K562 (cell line): ENCODE results near the gene FBLN2. TPM values are rescaled to one million over a fixed set of nuclear protein-coding genes. Genes with fewer than 3 reads are reported as not detected.

Experiments
- ATAC-seq: fragments of 200-7000 bp; cut with Tn5 transposase; 3 replicates; pipeline ENCODE4 v1.9.1; 2020; ENCODE audit warnings: moderate library complexity
- BruUV-seq: library from RNA; stranded (reverse); fragments of 400-500 nt; replicated peaks from 2 replicates; lab custom pipeline; 2021; lab: Mats Ljungman, UMichigan
- CTCF ChIA-PET: fragments of 300-600 bp; formaldehyde crosslinking; extraction: SDS; loops from one replicate; lab custom pipeline; 2021; ENCODE audit warnings: low intra/inter-chr PET ratio; lab: Yijun Ruan, JAX
- POLR2A ChIA-PET: fragments of 300-600, 350-650 bp; sonication (Branson Sonifier 250); formaldehyde crosslinking; extraction: SDS; loops from one replicate; lab custom pipeline; 2021; ENCODE audit warnings: antibody characterized with exemption, inconsistent platforms; lab: Yijun Ruan, JAX
- DNase-seq, 4 experiments: peaks; one replicate each; pipeline versions ENCODE4 v3.0.0 to v3.0.0-alpha.2; 2011 to 2018; ENCODE audit warnings: low spot score in 3 of 4, mixed read lengths in 3 of 4; ENCODE audit errors: extremely low read depth in 1 of 4
- FAIRE-seq: peaks from 2 replicates; lab custom pipeline; 2011; peaks lifted over from hg19 to GRCh38; lab: Jason Lieb, UNC
- H2AFZ ChIP-seq: 2 replicates; pipeline ENCODE4 v1.6.0; 2011; ENCODE audit warnings: low read depth, low read length, control low read depth, inconsistent platforms
- H3K27ac ChIP-seq: fragments of 200-600 bp; 3 replicates; pipeline ENCODE4 v1.8.0; 2011; ENCODE audit warnings: low read depth, mild to moderate bottlenecking, control low read depth, inconsistent platforms, low read length, moderate library complexity, mixed read lengths; ENCODE audit errors: extremely low read depth
- H3K27me3 ChIP-seq, 2 experiments: fragments of 300-600 bp in 1 of 2; 2 replicates in 1 of 2; 3 replicates in 1 of 2; pipeline versions ENCODE4 v1.6.0 to v1.8.0; 2011; ENCODE audit warnings: inconsistent platforms in 2 of 2, low read length in 2 of 2, mild to moderate bottlenecking in 1 of 2, mixed read lengths in 1 of 2, moderate library complexity in 1 of 2; ENCODE audit not compliant: control insufficient read depth in 2 of 2, insufficient read depth in 2 of 2
- H3K36me3 ChIP-seq: fragments of 300-600 bp; 3 replicates; pipeline ENCODE4 v1.8.0; 2011; ENCODE audit warnings: mild to moderate bottlenecking, low read length, inconsistent platforms; ENCODE audit not compliant: control insufficient read depth, insufficient read depth
- H3K4me1 ChIP-seq, 2 experiments: fragments of 200-600 bp in 1 of 2; replicated peaks in 1 of 2; 2 replicates in 1 of 2; 3 replicates in 1 of 2; pipeline versions ENCODE4 v1.5.1 to v1.8.0; 2011; ENCODE audit warnings: inconsistent platforms in 2 of 2, low read length in 2 of 2, mild to moderate bottlenecking in 1 of 2, mixed read lengths in 1 of 2, moderate library complexity in 1 of 2; ENCODE audit not compliant: control insufficient read depth in 2 of 2, insufficient read depth in 2 of 2
- H3K4me2 ChIP-seq: 2 replicates; pipeline ENCODE4 v1.6.1; 2011; ENCODE audit warnings: low read length, control low read depth, inconsistent platforms, mixed read lengths; ENCODE audit not compliant: insufficient read depth
- H3K4me3 ChIP-seq: fragments of 200-600 bp; sonication (generic), shearing (Covaris generic); 2 replicates; pipeline ENCODE4 v1.5.1; 2016; ENCODE audit warnings: control low read depth, inconsistent platforms
- H3K79me2 ChIP-seq: fragments of 200-600 bp; 3 replicates; pipeline ENCODE4 v1.8.0; 2011; ENCODE audit warnings: low read length, inconsistent platforms; ENCODE audit not compliant: control insufficient read depth, insufficient read depth
- H3K9ac ChIP-seq, 2 experiments: 2 replicates each; pipeline versions ENCODE4 v1.6.0 to v1.6.1; 2011; ENCODE audit warnings: low read depth in 2 of 2, low read length in 2 of 2, control low read depth in 1 of 2, inconsistent platforms in 1 of 2, mild to moderate bottlenecking in 1 of 2, mixed read lengths in 1 of 2; ENCODE audit not compliant: insufficient read depth in 1 of 2
- H3K9me1 ChIP-seq: one replicate; pipeline ENCODE4 v1.6.0; 2011; ENCODE audit warnings: inconsistent platforms, mild to moderate bottlenecking, low read length, moderate library complexity; ENCODE audit not compliant: control insufficient read depth, insufficient read depth
- H3K9me3 ChIP-seq: replicated peaks from 2 replicates; pipeline ENCODE4 v1.5.1; 2011; ENCODE audit warnings: low read depth, low read length, inconsistent platforms; ENCODE audit not compliant: control insufficient read depth, insufficient read depth
- H4K20me1 ChIP-seq: replicated peaks from 2 replicates; pipeline ENCODE4 v1.6.1; 2011; ENCODE audit warnings: low read length, inconsistent platforms, mixed read lengths; ENCODE audit not compliant: control insufficient read depth, insufficient read depth
- CBFB ChIP-seq: sonication (generic); formaldehyde crosslinking; IDR thresholded peaks from 2 replicates; pipeline ENCODE4 v1.4.0; 2020; ENCODE audit warnings: mild to moderate bottlenecking, missing genetic modification reagents
- FOSL1 ChIP-seq: fragments of 200-800 bp; sonication (Bioruptor generic); conservative IDR thresholded peaks from 2 replicates; pipeline ENCODE4 v1.6.1; 2016; ENCODE audit warnings: missing genetic modification characterization, missing compliant biosample characterization
- HSF4 ChIP-seq: fragments of 250-450 bp; sonication (Bioruptor Pico); IDR thresholded peaks from 2 replicates; pipeline ENCODE4 v2.1.2; 2022; ENCODE audit warnings: mild to moderate bottlenecking, moderate library complexity, borderline replicate concordance
- NFIC ChIP-seq: fragments of 450-650 bp; IDR thresholded peaks from 2 replicates; pipeline ENCODE4 v1.6.1; 2017; ENCODE audit warnings: mild to moderate bottlenecking, inconsistent platforms
- NRF1 ChIP-seq, 2 experiments: fragments of 450-650 bp; IDR thresholded peaks in 1 of 2; conservative IDR thresholded peaks in 1 of 2; 2 replicates each; pipeline ENCODE4 v1.6.1; 2014; ENCODE audit warnings: mild to moderate bottlenecking in 2 of 2
- PBX2 ChIP-seq, 2 experiments: IDR thresholded peaks in 1 of 2; conservative IDR thresholded peaks in 1 of 2; 2 replicates each; pipeline ENCODE4 v1.6.1; 2016; ENCODE audit warnings: low read depth in 2 of 2, mild to moderate bottlenecking in 1 of 2, missing compliant biosample characterization in 1 of 2, missing genetic modification characterization in 1 of 2, moderate library complexity in 1 of 2
- ZNF143 ChIP-seq: sonication (generic); formaldehyde crosslinking; IDR thresholded peaks from 2 replicates; pipeline ENCODE4 v1.9.0; 2022; ENCODE audit warnings: mild to moderate bottlenecking, missing genetic modification reagents
- ZNF3 ChIP-seq: fragments of 250-450 bp; sonication (Bioruptor Pico); IDR thresholded peaks from 2 replicates; pipeline ENCODE4 v1.5.0; 2021; ENCODE audit warnings: mild to moderate bottlenecking, moderate library complexity
- WGBS: fragments of 100-300 bp; shearing (Covaris generic); methylation state at CpG from one replicate; pipeline ENCODE4 v1.1.6; 2016; ENCODE audit warnings: low coverage, mixed read lengths; ENCODE audit not compliant: insufficient coverage; ENCODE audit errors: missing lambda C conversion rate; 5-methylcytosine and 5-hydroxymethylcytosine counted together
- in situ Hi-C: fragments of 300-500 bp; cut with MboI; formaldehyde crosslinking; loops from 4 replicates; pipeline ENCODE4 v1.15.0; 2018; ENCODE audit warnings: inconsistent platforms, mixed read lengths
- intact Hi-C: fragments of 100-400 bp; cut with micrococcal nuclease; formaldehyde crosslinking; loops from 2 replicates; pipeline ENCODE4 v1.14.2; 2022
- polyA plus RNA-seq, 8 experiments: library from polyadenylated mRNA; depleted of rRNA in 4 of 8; stranded (reverse) in 5 of 8; unstranded in 3 of 8; fragments of >200 nt; fragmentation: Nextera tagmentation in 2 of 8; fragmentation: Illumina TruSeq in 1 of 8; extraction: Ambion mirVana in 2 of 8; extraction: Trizol in 1 of 8; gene quantifications; 2 replicates each; pipeline versions ENCODE4 v1.2.1 to v1.2.3, GENCODE V29; 2011 to 2014; ENCODE audit warnings: inconsistent platforms in 1 of 8, missing spikeins in 1 of 8
- total RNA-seq, 7 experiments: library from RNA; depleted of rRNA in 6 of 7; stranded (reverse); fragments of >200 nt in 6 of 7; fragmentation: Illumina TruSeq in 2 of 7; extraction: Trizol in 2 of 7; gene quantifications; 2 replicates each; pipeline versions ENCODE4 v1.2.1 to v1.2.3, GENCODE V29; 2011 to 2021; ENCODE audit warnings: low replicate concordance in 1 of 7

The FBLN2 gene
- total and polyA plus RNA-seq, 9 of the 15 experiments (the other 6 are each of a cell fraction or from before 2014, with no cell fraction given): 0.03 to 0.10 (median 0.04) TPM; not detected in 6

GRCh38 chr3:13636874-13637273 is 87.9 kb downstream of the FBLN2 start (continued):
- TF ChIP-seq HSF4 (no peak), PBX2 (CRISPR knock-in tag; IDR thresholded peaks at IDR 0.05; ENCODE audit: low read depth) (no peak), PBX2 (tag; conservative IDR thresholded peaks at IDR 0.05; ENCODE audit: low read depth) (no peak), ZNF3 (CRISPR knock-in tag) (no peak)

- Histone ChIP-seq H3K79me2 (no peaks in the 10 kb centered on the region), H3K27ac (no peak overlapping the region), H3K4me1 (peaks cover 0 to 19% of the 10 kb centered on the region in 2 experiments; a peak in 1 of 5 replicates), H2AFZ (no peak overlapping the region), H3K9me3 (no peaks in the 10 kb centered on the region), H3K4me3 (no peak overlapping the region), H3K9ac (no peak overlapping the region), H3K36me3 (no peaks in the 10 kb centered on the region), H3K4me2 (no peak overlapping the region), H4K20me1 (peaks cover 24% of the 10 kb centered on the region), H3K27me3 (peaks cover 66 to 98% of the 10 kb centered on the region in 2 experiments), H3K9me1 (no peaks in the 10 kb centered on the region)
- in situ Hi-C loops: no loop called here
- 19% methylated on average over 31 of the region's 31 CpGs for WGBS
- no TSS peak for BruUV-seq
- ChIA-PET CTCF (interaction anchor here (0.6 kb wide), 1 partner anchor 141 kb away, joined by 4 read pairs; no protein-coding TSS in a partner anchor), POLR2A (interaction anchor here (0.6 to 0.8 kb wide), 3 partner anchors 10 to 178 kb away, joined by 3 read pairs; no protein-coding TSS in a partner anchor)
- TF ChIP-seq CBFB (CRISPR knock-in tag): 0 out of 2 replicates have a peak, but pooled peaks have one; percentile 23
- no peak for TF ChIP-seq ZNF143 (CRISPR knock-in tag)
- TF ChIP-seq FOSL1 (tag): no peak
- peak; percentile 56; the same call in 1 of the 2 replicates for TF ChIP-seq NFIC
- 0 out of 4 replicates have a peak, but pooled peaks of 1 of the 2 experiments have one; percentile 16 for TF ChIP-seq NRF1 (conservative IDR thresholded peaks at IDR 0.05 in 1 of 2, IDR thresholded peaks at IDR 0.05 in 1 of 2)
- ATAC-seq (no peak), FAIRE-seq (no peak), DNase-seq (no peak)
- intact Hi-C loops: no loop called here
Measured at GRCh38 chr3:13637311-13637891, 88.5 kb downstream of the FBLN2 start.
